ENCODE data around the gene OR6C2.

GRCh38 chr12:55407866-55408265, 36.0 kb upstream of the OR6C2 start:
- TF ChIP-seq CTCF (IDR thresholded peaks at IDR 0.05) (no peak), POLR2AphosphoS5 (IDR thresholded peaks at IDR 0.05) (no peak)

Measured in prostate gland (tissue), 2 donors.